CD8-positive, alpha-beta memory T cell (primary cell): ENCODE data around the gene KRT83. TPM values are rescaled to one million over a fixed set of nuclear protein-coding genes. Genes with fewer than 3 reads are reported as not detected.

Experiments
- CTCF ChIA-PET: fragments of 350-600 bp; sonication (Branson Sonifier 250); formaldehyde crosslinking; loops from one replicate; lab custom pipeline; 2021; ENCODE audit warnings: antibody characterized with exemption; lab: Charles Lee
- POLR2A ChIA-PET: fragments of 350-600 bp; sonication (Branson Sonifier 250); formaldehyde crosslinking; loops from one replicate; lab custom pipeline; 2021; ENCODE audit warnings: antibody characterized with exemption; lab: Charles Lee
- DNase-seq, 5 donors: peaks; one replicate each; pipeline versions ENCODE4 v3.0.0 to v3.0.0-alpha.2; 2020 to 2022; ENCODE audit warnings: mixed read lengths in 1 of 5
- H3K27ac ChIP-seq: one replicate; pipeline ENCODE4 v1.7.0; 2013; ENCODE audit warnings: low read depth, mild to moderate bottlenecking, low read length, moderate library complexity
- H3K27me3 ChIP-seq: 2 replicates; pipeline ENCODE4 v1.7.0; 2013; ENCODE audit warnings: low read length, mild to moderate bottlenecking; ENCODE audit not compliant: insufficient read depth, poor library complexity, severe bottlenecking
- H3K36me3 ChIP-seq: 2 replicates; pipeline ENCODE4 v1.7.0; 2013; ENCODE audit warnings: mild to moderate bottlenecking, low read length, moderate library complexity; ENCODE audit not compliant: insufficient read depth
- H3K4me1 ChIP-seq: 2 replicates; pipeline ENCODE4 v1.7.0; 2013; ENCODE audit warnings: mild to moderate bottlenecking, low read length, moderate library complexity; ENCODE audit not compliant: insufficient read depth
- H3K4me3 ChIP-seq: 2 replicates; pipeline ENCODE4 v1.7.0; 2013; ENCODE audit warnings: mild to moderate bottlenecking, low read length
- H3K9me3 ChIP-seq: 2 replicates; pipeline ENCODE4 v1.7.0; 2013; ENCODE audit warnings: mild to moderate bottlenecking, low read length
- H3K27ac Mint-ChIP-seq, 8 donors: one replicate each; pipeline ENCODE4 v1.8.0; 2020 to 2021; ENCODE audit warnings: mixed read lengths in 8 of 8, mild to moderate bottlenecking in 6 of 8, inconsistent platforms in 3 of 8, moderate library complexity in 3 of 8
- H3K27me3 Mint-ChIP-seq, 2 donors: one replicate each; pipeline ENCODE4 v1.8.0; 2020 to 2021; ENCODE audit warnings: mixed read lengths in 2 of 2, mild to moderate bottlenecking in 1 of 2, moderate library complexity in 1 of 2
- H3K36me3 Mint-ChIP-seq, 3 donors: one replicate each; pipeline ENCODE4 v1.8.0; 2020 to 2021; ENCODE audit warnings: mixed read lengths in 3 of 3, inconsistent platforms in 1 of 3, mild to moderate bottlenecking in 1 of 3
- H3K4me1 Mint-ChIP-seq, 3 donors: one replicate each; pipeline ENCODE4 v1.8.0; 2020 to 2021; ENCODE audit warnings: mixed read lengths in 3 of 3, inconsistent platforms in 1 of 3, mild to moderate bottlenecking in 1 of 3
- H3K4me3 Mint-ChIP-seq, 7 donors: one replicate each; pipeline ENCODE4 v1.8.0; 2020 to 2021; ENCODE audit warnings: mixed read lengths in 7 of 7, mild to moderate bottlenecking in 6 of 7, moderate library complexity in 4 of 7, inconsistent platforms in 2 of 7
- H3K9me3 Mint-ChIP-seq, 5 donors: one replicate each; pipeline ENCODE4 v1.8.0; 2020 to 2022; ENCODE audit warnings: mixed read lengths in 5 of 5, mild to moderate bottlenecking in 3 of 5, moderate library complexity in 2 of 5, inconsistent platforms in 1 of 5
- polyA plus RNA-seq: library from polyadenylated mRNA; unstranded; fragments of 300-500 nt; fragmentation: Illumina TruSeq; gene quantifications from one replicate; pipeline ENCODE4 v1.2.3, GENCODE V29; 2021
- total RNA-seq, 2 experiments: library from RNA; stranded (reverse); gene quantifications; one replicate each; pipeline ENCODE4 v1.2.3, GENCODE V29; 2021

KRT83 gene
- total and polyA plus RNA-seq, 3 experiments from 2014 or later = not detected

GRCh38 chr12:52351196-52352059, 30.2 kb upstream of the KRT83 start:
- peaks cover 21% of the 10 kb centered on the region for H3K4me1 ChIP-seq
- no peak overlapping the region for H3K27ac ChIP-seq
- DNase-seq = peak; percentile 43 to 87 (median 72)
- H3K27me3 ChIP-seq = no peaks in the 10 kb centered on the region
- no peaks in the 10 kb centered on the region for H3K9me3 ChIP-seq
- ChIA-PET POLR2A (interaction anchor here (0.9 kb wide), 1 partner anchor 24 kb away, joined by 5 read pairs; no protein-coding TSS in a partner anchor), CTCF (interaction anchor here (0.8 to 3.7 kb wide), 5 partner anchors 10 to 72 kb away, joined by 3 to 16 read pairs (median 4); no protein-coding TSS in a partner anchor)
- Mint-ChIP-seq H3K27ac (peak overlapping the region in 7 of 8 donors; percentile 0 to 69 (median 47)), H3K36me3 (no peaks in the 10 kb centered on the region), H3K4me3 (peak overlapping the region in 6 of 7 donors; percentile 35 to 59 (median 50)), H3K4me1 (peaks cover 26 to 53% (median 40%) of the 10 kb centered on the region in 3 donors), H3K27me3 (peaks cover 17 to 20% of the 10 kb centered on the region in 2 donors), H3K9me3 (no peaks in the 10 kb centered on the region)
- no peak overlapping the region for H3K4me3 ChIP-seq
- no peaks in the 10 kb centered on the region for H3K36me3 ChIP-seq

- peaks cover 26 to 53% (median 40%) of the 10 kb centered on the region in 3 donors for H3K4me1 Mint-ChIP-seq
- H3K36me3 ChIP-seq = no peaks in the 10 kb centered on the region
- no peaks in the 10 kb centered on the region for H3K27me3 ChIP-seq
- peak overlapping the region in 1 of 7 donors; percentile 78 for H3K4me3 Mint-ChIP-seq
- no peaks in the 10 kb centered on the region for H3K36me3 Mint-ChIP-seq
- ChIA-PET POLR2A (no interaction called here), CTCF (interaction anchor here (1.2 to 3.7 kb wide), 3 partner anchors 11 to 72 kb away, joined by 4 to 16 read pairs (median 13); no protein-coding TSS in a partner anchor)
- peaks cover 19 to 20% of the 10 kb centered on the region in 2 donors for H3K27me3 Mint-ChIP-seq
- H3K27ac Mint-ChIP-seq = peak overlapping the region in 2 of 8 donors; percentile 41 to 69
- H3K9me3 Mint-ChIP-seq = no peaks in the 10 kb centered on the region
- peaks cover 21% of the 10 kb centered on the region for H3K4me1 ChIP-seq
- H3K4me3 ChIP-seq = no peak overlapping the region
- H3K27ac ChIP-seq = no peak overlapping the region
- H3K9me3 ChIP-seq = no peaks in the 10 kb centered on the region
- DNase-seq = no peak
Measured at GRCh38 chr12:52350786-52351185, 29.6 kb upstream of the KRT83 start.

DNA sequence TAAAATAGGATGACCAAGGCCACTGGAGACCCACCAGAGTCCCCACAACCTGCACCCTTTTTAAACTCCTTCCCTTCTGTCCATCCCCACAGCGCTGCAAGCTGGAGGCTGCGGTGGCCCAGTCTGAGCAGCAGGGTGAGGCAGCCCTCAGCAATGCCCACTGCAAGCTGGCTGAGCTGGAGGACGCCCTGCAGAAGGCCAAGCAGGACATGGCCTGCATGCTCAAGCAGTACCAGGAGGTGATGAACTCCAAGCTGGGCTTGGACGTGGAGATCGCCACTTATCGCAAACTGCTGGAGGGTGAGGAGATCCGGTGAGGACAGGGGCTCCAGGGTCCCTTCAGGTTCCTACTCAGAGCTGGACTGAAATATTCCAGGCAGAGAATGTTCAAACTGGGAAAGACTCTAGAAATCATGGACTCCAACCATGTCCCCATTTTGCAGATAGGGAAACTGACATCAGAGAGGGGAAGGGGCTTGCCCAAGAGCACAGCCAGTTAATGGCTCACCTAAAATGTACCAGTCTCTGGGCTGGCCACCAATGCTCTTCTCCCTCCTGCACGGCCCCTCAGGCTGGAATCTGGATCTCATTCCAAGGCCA, 28.9 kb upstream of the KRT83 start:
- Histone ChIP-seq H3K27ac (no peak overlapping the region), H3K9me3 (no peaks in the 10 kb centered on the region), H3K4me1 (peaks cover 21% of the 10 kb centered on the region), H3K36me3 (no peaks in the 10 kb centered on the region), H3K27me3 (no peaks in the 10 kb centered on the region), H3K4me3 (no peak overlapping the region)
- Mint-ChIP-seq H3K36me3 (no peaks in the 10 kb centered on the region), H3K27me3 (peaks cover 18 to 19% of the 10 kb centered on the region in 2 donors), H3K9me3 (no peaks in the 10 kb centered on the region), H3K27ac (no peak overlapping the region), H3K4me3 (no peak overlapping the region), H3K4me1 (peaks cover 26 to 53% (median 40%) of the 10 kb centered on the region in 3 donors)
- CTCF ChIA-PET = interaction anchor here (3.3 to 3.7 kb wide), 2 partner anchors 11 to 23 kb away, joined by 13 to 16 read pairs; no protein-coding TSS in a partner anchor
- DNase-seq = no peak
- POLR2A ChIA-PET = no interaction called here

DNA sequence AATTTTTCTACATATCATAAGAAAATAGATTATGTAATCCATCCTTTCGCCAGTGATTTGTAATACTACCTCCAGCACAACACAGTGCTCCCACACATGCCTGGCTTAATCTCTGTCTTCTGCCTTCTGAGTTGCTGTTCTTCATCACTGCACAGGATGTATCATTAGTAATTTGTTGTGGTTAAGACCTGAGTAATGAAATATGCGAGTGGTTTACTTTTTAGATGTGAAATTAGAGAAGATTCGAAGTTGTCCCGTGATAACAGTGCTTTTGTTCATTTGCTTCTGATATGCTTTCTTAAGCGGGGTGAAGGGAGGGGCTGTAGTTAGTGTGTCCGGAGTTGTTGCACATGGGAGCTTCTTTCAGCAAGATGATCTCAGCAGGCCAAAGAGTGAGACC, 28.0 kb upstream of the KRT83 start:
- no peak overlapping the region for H3K4me3 ChIP-seq
- peaks cover 26 to 52% (median 39%) of the 10 kb centered on the region in 3 donors for H3K4me1 Mint-ChIP-seq
- H3K4me3 Mint-ChIP-seq = no peak overlapping the region
- ChIA-PET POLR2A (no interaction called here), CTCF (interaction anchor here (3.7 kb wide), 1 partner anchor 12 kb away, joined by 13 read pairs; no protein-coding TSS in a partner anchor)
- no peaks in the 10 kb centered on the region for H3K9me3 ChIP-seq
- H3K4me1 ChIP-seq = peaks cover 21% of the 10 kb centered on the region
- DNase-seq = no peak
- no peak overlapping the region for H3K27ac Mint-ChIP-seq
- no peak overlapping the region for H3K27ac ChIP-seq
- H3K27me3 ChIP-seq = no peaks in the 10 kb centered on the region
- H3K9me3 Mint-ChIP-seq = no peaks in the 10 kb centered on the region
- H3K27me3 Mint-ChIP-seq = peaks cover 9 to 13% of the 10 kb centered on the region in 2 donors
- H3K36me3 Mint-ChIP-seq = no peaks in the 10 kb centered on the region
- no peaks in the 10 kb centered on the region for H3K36me3 ChIP-seq

GRCh38 chr12:52347551-52348510, 26.6 kb upstream of the KRT83 start:
- no peaks in the 10 kb centered on the region for H3K9me3 ChIP-seq
- peaks cover 24 to 39% (median 28%) of the 10 kb centered on the region in 3 donors for H3K4me1 Mint-ChIP-seq
- POLR2A ChIA-PET = no interaction called here
- CTCF ChIA-PET = interaction anchor here (1.5 kb wide), 1 partner anchor 9 kb away, joined by 4 read pairs; no protein-coding TSS in a partner anchor
- H3K27ac Mint-ChIP-seq = no peak overlapping the region
- peaks cover 21% of the 10 kb centered on the region for H3K4me1 ChIP-seq
- H3K36me3 ChIP-seq = no peaks in the 10 kb centered on the region
- DNase-seq = no peak
- peaks cover 0 to 3% (median 0%) of the 10 kb centered on the region in 5 donors for H3K9me3 Mint-ChIP-seq
- H3K27me3 Mint-ChIP-seq = peaks cover 5 to 12% of the 10 kb centered on the region in 2 donors
- no peak overlapping the region for H3K27ac ChIP-seq
- no peaks in the 10 kb centered on the region for H3K27me3 ChIP-seq
- H3K4me3 Mint-ChIP-seq = no peak overlapping the region
- no peak overlapping the region for H3K4me3 ChIP-seq
- no peaks in the 10 kb centered on the region for H3K36me3 Mint-ChIP-seq

- peak in 1 of 5 donors; percentile 8 for DNase-seq
- H3K36me3 ChIP-seq = no peaks in the 10 kb centered on the region
- H3K9me3 Mint-ChIP-seq = peaks cover 0 to 3% (median 0%) of the 10 kb centered on the region in 5 donors
- H3K4me3 Mint-ChIP-seq = no peak overlapping the region
- H3K4me3 ChIP-seq = no peak overlapping the region
- H3K4me1 ChIP-seq = peaks cover 14% of the 10 kb centered on the region
- H3K27me3 Mint-ChIP-seq = peaks cover 5 to 15% of the 10 kb centered on the region in 2 donors
- ChIA-PET CTCF (no interaction called here), POLR2A (no interaction called here)
- no peak overlapping the region for H3K27ac ChIP-seq
- no peaks in the 10 kb centered on the region for H3K36me3 Mint-ChIP-seq
- peaks cover 16 to 32% (median 22%) of the 10 kb centered on the region in 3 donors for H3K4me1 Mint-ChIP-seq
- H3K27ac Mint-ChIP-seq = no peak overlapping the region
- no peaks in the 10 kb centered on the region for H3K27me3 ChIP-seq
- no peaks in the 10 kb centered on the region for H3K9me3 ChIP-seq
Measured at GRCh38 chr12:52347016-52347415, 25.8 kb upstream of the KRT83 start.

GRCh38 chr12:52346593-52346992, 25.4 kb upstream of the KRT83 start:
- Mint-ChIP-seq H3K4me3 (no peak overlapping the region), H3K9me3 (peaks cover 0 to 3% (median 0%) of the 10 kb centered on the region in 5 donors), H3K27ac (no peak overlapping the region), H3K27me3 (peaks cover 8 to 17% of the 10 kb centered on the region in 2 donors), H3K36me3 (no peaks in the 10 kb centered on the region), H3K4me1 (peaks cover 12 to 28% (median 18%) of the 10 kb centered on the region in 3 donors)
- Histone ChIP-seq H3K9me3 (no peaks in the 10 kb centered on the region), H3K4me1 (peaks cover 10% of the 10 kb centered on the region), H3K4me3 (no peak overlapping the region), H3K27ac (no peak overlapping the region), H3K36me3 (no peaks in the 10 kb centered on the region), H3K27me3 (no peaks in the 10 kb centered on the region)
- ChIA-PET POLR2A (no interaction called here), CTCF (interaction anchor here (1.3 kb wide), 1 partner anchor 26 kb away, joined by 3 read pairs; no protein-coding TSS in a partner anchor)
- DNase-seq = no peak
